Gastroesophageal sphincter (tissue), 3 donors: ENCODE results near the gene FOCAD.
"Not testable (repeated sequence)": the region's sequence is repeated elsewhere in the genome, so short reads cannot be mapped to it uniquely, and the experiment has no call there.

Experiments
- EP300 ChIP-seq: sonication (generic); formaldehyde crosslinking; IDR thresholded peaks from one replicate; pipeline ENCODE4 v1.6.1; 2017; ENCODE audit warnings: antibody characterized with exemption, mild to moderate bottlenecking
- POLR2A ChIP-seq, 2 donors: fragments of 450-650 bp; IDR thresholded peaks; one replicate each; pipeline ENCODE4 v1.6.1; 2017; ENCODE audit warnings: antibody characterized with exemption in 2 of 2, mild to moderate bottlenecking in 2 of 2, moderate library complexity in 1 of 2
- POLR2AphosphoS5 ChIP-seq: sonication (generic); formaldehyde crosslinking; IDR thresholded peaks from one replicate; pipeline ENCODE4 v1.6.1; 2017; ENCODE audit warnings: antibody characterized with exemption
- TF ChIP-seq, protein P1 (sequence below), 4 experiments: fragments of 200-600 bp in 2 of 4; fragments of 450-650 bp in 2 of 4; sonication (generic) in 1 of 4; IDR thresholded peaks; one replicate each; pipeline ENCODE4 v1.5.1; 2017 to 2019; ENCODE audit warnings: antibody characterized with exemption in 4 of 4, mild to moderate bottlenecking in 2 of 4, moderate library complexity in 2 of 4

DNA sequence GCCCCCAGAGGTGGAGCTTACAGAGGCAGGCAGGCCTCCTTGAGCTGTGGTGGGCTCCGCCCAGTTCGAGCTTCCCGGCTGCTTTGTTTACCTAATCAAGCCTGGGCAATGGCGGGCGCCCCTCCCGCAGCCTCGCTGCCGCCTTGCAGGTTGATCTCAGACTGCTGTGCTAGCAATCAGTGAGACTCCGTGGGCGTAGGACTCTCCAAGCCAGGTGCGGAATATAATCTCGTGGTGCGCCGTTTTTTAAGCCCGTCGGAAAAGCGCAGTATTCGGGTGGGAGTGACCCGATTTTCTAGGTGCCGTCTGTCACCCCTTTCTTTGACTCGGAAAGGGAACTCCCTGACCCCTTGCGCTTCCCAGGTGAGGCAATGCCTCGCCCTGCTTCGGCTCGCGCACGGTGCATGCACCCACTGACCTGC, 25.8 kb upstream of the FOCAD start:
- TF ChIP-seq, protein P1, sequence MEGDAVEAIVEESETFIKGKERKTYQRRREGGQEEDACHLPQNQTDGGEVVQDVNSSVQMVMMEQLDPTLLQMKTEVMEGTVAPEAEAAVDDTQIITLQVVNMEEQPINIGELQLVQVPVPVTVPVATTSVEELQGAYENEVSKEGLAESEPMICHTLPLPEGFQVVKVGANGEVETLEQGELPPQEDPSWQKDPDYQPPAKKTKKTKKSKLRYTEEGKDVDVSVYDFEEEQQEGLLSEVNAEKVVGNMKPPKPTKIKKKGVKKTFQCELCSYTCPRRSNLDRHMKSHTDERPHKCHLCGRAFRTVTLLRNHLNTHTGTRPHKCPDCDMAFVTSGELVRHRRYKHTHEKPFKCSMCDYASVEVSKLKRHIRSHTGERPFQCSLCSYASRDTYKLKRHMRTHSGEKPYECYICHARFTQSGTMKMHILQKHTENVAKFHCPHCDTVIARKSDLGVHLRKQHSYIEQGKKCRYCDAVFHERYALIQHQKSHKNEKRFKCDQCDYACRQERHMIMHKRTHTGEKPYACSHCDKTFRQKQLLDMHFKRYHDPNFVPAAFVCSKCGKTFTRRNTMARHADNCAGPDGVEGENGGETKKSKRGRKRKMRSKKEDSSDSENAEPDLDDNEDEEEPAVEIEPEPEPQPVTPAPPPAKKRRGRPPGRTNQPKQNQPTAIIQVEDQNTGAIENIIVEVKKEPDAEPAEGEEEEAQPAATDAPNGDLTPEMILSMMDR (IDR thresholded peaks at IDR 0.05) = not testable (repeated sequence)
- not testable (repeated sequence) for TF ChIP-seq POLR2A (IDR thresholded peaks at IDR 0.05); POLR2AphosphoS5; EP300
